Esophagus squamous epithelium (tissue), 4 donors: Measurements from ENCODE around the gene ZNF84.

ENCODE experiments used
- CTCF ChIP-seq, 6 experiments: fragments of 450-650 bp in 4 of 6; fragments of 200-600 bp in 2 of 6; sonication (generic) in 2 of 6; IDR thresholded peaks; one replicate each; pipeline ENCODE4 v1.5.1; 2016 to 2019; ENCODE audit warnings: antibody characterized with exemption in 6 of 6, mild to moderate bottlenecking in 4 of 6, moderate library complexity in 4 of 6
- POLR2A ChIP-seq, 4 donors: fragments of 450-650 bp; IDR thresholded peaks; one replicate each; pipeline ENCODE4 v1.6.1; 2017; ENCODE audit warnings: antibody characterized with exemption in 4 of 4, mild to moderate bottlenecking in 4 of 4, moderate library complexity in 3 of 4

- no peak for TF ChIP-seq CTCF (IDR thresholded peaks at IDR 0.05)
- TF ChIP-seq POLR2A (IDR thresholded peaks at IDR 0.05): no peak
These were observed 68.3 kb downstream of the ZNF84 start for GRCh38 chr12:133105620-133106019.
